Adrenal gland (tissue), 19 donors: Measurements from ENCODE around the gene ISL1. TPM values are rescaled to one million over a fixed set of nuclear protein-coding genes. Genes with fewer than 3 reads are reported as not detected.
A peak's percentile ranks its signal among the peaks of the same experiment; 100 is the strongest.

Source experiments
- DNase-seq, 7 donors: peaks; one replicate each; pipeline ENCODE4 v3.0.0-alpha.2; 2019 to 2020
- H3K27ac ChIP-seq, 5 donors: fragments of 200-600 bp; sonication (generic) in 4 of 5; 1 replicate in 3 of 5; 2 replicates in 2 of 5; pipeline versions ENCODE4 v1.5.1 to v1.8.0; 2016 to 2020; ENCODE audit warnings: mild to moderate bottlenecking in 1 of 5
- H3K27me3 ChIP-seq: fragments of 200-600 bp; 2 replicates; pipeline ENCODE4 v1.8.0; 2021
- H3K36me3 ChIP-seq, 2 donors: fragments of 200-600 bp; replicated peaks in 1 of 2; 1 replicate in 1 of 2; 2 replicates in 1 of 2; pipeline versions ENCODE4 v1.5.1 to v1.8.0; 2018 to 2022
- H3K4me1 ChIP-seq, 2 donors: fragments of 200-600 bp; replicated peaks in 1 of 2; 1 replicate in 1 of 2; 2 replicates in 1 of 2; pipeline versions ENCODE4 v1.5.1 to v1.8.0; 2018 to 2021
- H3K4me3 ChIP-seq, 4 donors: fragments of 200-600 bp; sonication (generic) in 3 of 4; one replicate each; pipeline ENCODE4 v1.5.1; 2016 to 2018
- H3K9me3 ChIP-seq, 3 donors: fragments of 200-600 bp; sonication (generic) in 1 of 3; replicated peaks in 1 of 3; 1 replicate in 2 of 3; 2 replicates in 1 of 3; pipeline versions ENCODE4 v1.5.1 to v1.8.0; 2016 to 2021
- POLR2A ChIP-seq, 2 donors: fragments of 450-650 bp; IDR thresholded peaks; one replicate each; pipeline ENCODE4 v1.6.1; 2017; ENCODE audit warnings: antibody characterized with exemption in 2 of 2, mild to moderate bottlenecking in 2 of 2, moderate library complexity in 1 of 2
- WGBS, 4 donors: extraction: QIAGEN DNeasy Blood & Tissue Kit in 2 of 4; methylation state at CpG; one replicate each; pipeline versions ENCODE4 v1.1.5 to v1.1.7; 2013 to 2017; 5-methylcytosine and 5-hydroxymethylcytosine counted together
- intact Hi-C, 2 donors: fragments of 100-400 bp; cut with DNase I; formaldehyde crosslinking; loops; one replicate each; pipeline versions ENCODE4 v1.14.1 to v1.15.0; 2022 to 2023
- long read RNA-seq, 10 donors: library from polyadenylated mRNA in 3 of 10; unstranded in 2 of 10; stranded (forward) in 1 of 10; transcript quantifications; one replicate each; pipeline ENCODE4 v2.0.0 and lab custom pipeline, GENCODE V29; 2021 to 2026
- polyA plus RNA-seq, 3 donors: library from polyadenylated mRNA; stranded (reverse); fragments of 200-250 nt in 2 of 3; fragments of 350-450 nt in 1 of 3; fragmentation: Illumina TruSeq in 1 of 3; extraction: RNeasy Lipid Tissue Mini Kit (QIAGEN cat#74804) in 1 of 3; gene quantifications; one replicate each; pipeline ENCODE4 v1.2.3, GENCODE V29; 2013 to 2014
- total RNA-seq, 9 donors: library from RNA; depleted of rRNA in 4 of 9; stranded (reverse); fragments of >200 nt in 4 of 9; fragments of 120-200 nt in 1 of 9; fragmentation: NEBNext Ultra II Directional in 1 of 9; extraction: Animal tissue kit (Norgen Biotek cat#: 25700) in 1 of 9; gene quantifications; one replicate each; pipeline versions ENCODE4 v1.1.0 to v1.2.4, GENCODE V29; 2013 to 2023
- TF ChIP-seq, protein P1 (sequence below), 6 experiments: fragments of 450-650 bp in 4 of 6; fragments of 200-600 bp in 2 of 6; sonication (generic) in 1 of 6; IDR thresholded peaks; 1 replicate in 5 of 6; 2 replicates in 1 of 6; pipeline versions ENCODE4 v1.5.1 to v1.8.0; 2016 to 2021; ENCODE audit warnings: antibody characterized with exemption in 6 of 6, mild to moderate bottlenecking in 2 of 6, moderate library complexity in 1 of 6
- donor health status: healthy with polysubstance abuse.
- donor health status: Bipolar disorder and iron deficiency.
- donor health status: DM: yes; HTN: yes; CAD: no.
- donor health status: DM: no; HTN: no; CAD: no.
- donor health status: DM: no; HTN: no; CAD: no.
- donor health status: DM: yes; HTN: yes; CAD: no.

ISL1 gene
- 10 to 100 TPM in 1 of 9 donors, under 1 TPM in 4, not detected in 4; 0.13 to 10.0 (median 0.57) TPM for total RNA-seq
- polyA plus RNA-seq, result 1 to 10 TPM in 2 of 3 donors, under 1 TPM in 1; 0.30 to 1.9 (median 1.2) TPM
- long read RNA-seq, donor 1, partial matches to known transcripts, result 0 of 2 reads
- long read RNA-seq, donor 1, other reads (novel, unspliced or antisense), result 0 of 2 reads
- long read RNA-seq, donor 2, result 0 reads
- long read RNA-seq, donor 3, result 0 reads
- long read RNA-seq, donor 4, result 0 reads
- long read RNA-seq, donor 5, result 0 reads
- long read RNA-seq, donor 6, partial matches to known transcripts, result 0 of 3 reads
- long read RNA-seq, donor 6, other reads (novel, unspliced or antisense), result 1 of 3 reads
- long read RNA-seq, donor 7, result 0 reads
- long read RNA-seq, donor 8, result 0 reads
- long read RNA-seq, donor 9, result 0 reads
- long read RNA-seq, donor 10, partial matches to known transcripts, result 0 of 3 reads
- long read RNA-seq, donor 10, other reads (novel, unspliced or antisense), result 0 of 3 reads

DNA sequence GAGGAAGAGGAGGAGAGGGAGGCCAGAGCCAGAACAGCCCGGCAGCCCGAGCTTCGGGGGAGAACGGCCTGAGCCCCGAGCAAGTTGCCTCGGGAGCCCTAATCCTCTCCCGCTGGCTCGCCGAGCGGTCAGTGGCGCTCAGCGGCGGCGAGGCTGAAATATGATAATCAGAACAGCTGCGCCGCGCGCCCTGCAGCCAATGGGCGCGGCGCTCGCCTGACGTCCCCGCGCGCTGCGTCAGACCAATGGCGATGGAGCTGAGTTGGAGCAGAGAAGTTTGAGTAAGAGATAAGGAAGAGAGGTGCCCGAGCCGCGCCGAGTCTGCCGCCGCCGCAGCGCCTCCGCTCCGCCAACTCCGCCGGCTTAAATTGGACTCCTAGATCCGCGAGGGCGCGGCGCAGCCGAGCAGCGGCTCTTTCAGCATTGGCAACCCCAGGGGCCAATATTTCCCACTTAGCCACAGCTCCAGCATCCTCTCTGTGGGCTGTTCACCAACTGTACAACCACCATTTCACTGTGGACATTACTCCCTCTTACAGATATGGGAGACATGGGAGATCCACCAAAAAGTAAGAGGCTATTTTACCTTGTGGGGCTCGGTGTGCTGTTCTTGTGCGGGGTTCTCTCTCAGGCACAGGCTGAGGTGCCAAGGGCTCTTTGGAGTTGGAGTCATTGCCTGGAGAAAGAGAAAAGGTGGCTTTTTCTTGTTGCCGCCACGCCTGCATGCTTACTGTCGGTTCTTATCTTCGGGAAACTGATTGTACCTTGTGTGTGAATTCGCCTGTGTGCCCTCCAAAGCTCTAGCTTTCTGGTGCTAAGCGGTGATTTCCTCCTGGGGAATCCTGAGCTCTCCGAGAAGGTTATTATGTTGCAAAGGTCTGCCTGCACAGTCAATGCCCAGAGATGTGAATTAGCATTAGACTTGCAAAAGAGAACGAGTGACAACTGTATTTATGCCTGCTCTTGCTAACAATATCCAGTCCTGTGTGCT lies at the start of gene ISL1:
Gene ISL1, plus strand, starts transcription at position 318 of the 991 bp plus-strand sequence. Its CDS starts 224 bp downstream, at position 542.
- Histone ChIP-seq H3K4me1 (peaks cover 3 to 12% of the 10 kb centered on the region in 2 donors), H3K27ac (peak within 1 kb of the TSS in 1 of 5 donors; percentile 44), H3K36me3 (no peaks in the 10 kb centered on the region), H3K4me3 (peak within 1 kb of the TSS in 2 of 4 donors; percentile 2 to 15), H3K27me3 (peaks cover 75% of the 10 kb centered on the region), H3K9me3 (no peaks in the 10 kb centered on the region)
- TF ChIP-seq, protein P1, sequence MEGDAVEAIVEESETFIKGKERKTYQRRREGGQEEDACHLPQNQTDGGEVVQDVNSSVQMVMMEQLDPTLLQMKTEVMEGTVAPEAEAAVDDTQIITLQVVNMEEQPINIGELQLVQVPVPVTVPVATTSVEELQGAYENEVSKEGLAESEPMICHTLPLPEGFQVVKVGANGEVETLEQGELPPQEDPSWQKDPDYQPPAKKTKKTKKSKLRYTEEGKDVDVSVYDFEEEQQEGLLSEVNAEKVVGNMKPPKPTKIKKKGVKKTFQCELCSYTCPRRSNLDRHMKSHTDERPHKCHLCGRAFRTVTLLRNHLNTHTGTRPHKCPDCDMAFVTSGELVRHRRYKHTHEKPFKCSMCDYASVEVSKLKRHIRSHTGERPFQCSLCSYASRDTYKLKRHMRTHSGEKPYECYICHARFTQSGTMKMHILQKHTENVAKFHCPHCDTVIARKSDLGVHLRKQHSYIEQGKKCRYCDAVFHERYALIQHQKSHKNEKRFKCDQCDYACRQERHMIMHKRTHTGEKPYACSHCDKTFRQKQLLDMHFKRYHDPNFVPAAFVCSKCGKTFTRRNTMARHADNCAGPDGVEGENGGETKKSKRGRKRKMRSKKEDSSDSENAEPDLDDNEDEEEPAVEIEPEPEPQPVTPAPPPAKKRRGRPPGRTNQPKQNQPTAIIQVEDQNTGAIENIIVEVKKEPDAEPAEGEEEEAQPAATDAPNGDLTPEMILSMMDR (IDR thresholded peaks at IDR 0.05), result no peak
- TF ChIP-seq POLR2A (IDR thresholded peaks at IDR 0.05), result peak; percentile 30 to 87
- intact Hi-C loops, result no loop called here
- 2 to 3% (median 2%) methylated on average over 44 to 57 of the region's 57 CpGs for WGBS, 4 donors
- DNase-seq, result peak in 6 of 7 donors; percentile 35 to 92 (median 50)

DNA sequence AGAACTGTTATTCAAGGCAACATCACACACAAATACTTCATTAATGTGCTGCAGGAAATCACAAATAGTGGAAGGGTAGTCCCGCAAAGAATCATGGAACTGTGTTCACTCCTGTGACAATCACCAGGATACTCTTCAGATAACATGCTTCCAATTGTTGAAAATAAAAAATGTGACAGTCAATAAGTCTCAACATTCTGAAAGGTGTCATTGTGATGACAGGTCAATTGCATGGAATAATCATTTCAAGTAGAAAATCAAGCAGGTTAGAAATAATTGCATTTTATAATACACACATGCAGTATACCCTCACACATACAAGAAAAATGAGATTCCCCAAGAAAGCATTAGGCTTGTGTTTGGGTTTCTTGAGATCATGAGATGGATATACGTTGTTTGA lies 46.4 kb upstream of the ISL1 start:
- Histone ChIP-seq H3K9me3 (no peaks in the 10 kb centered on the region), H3K27ac (no peak overlapping the region), H3K27me3 (no peaks in the 10 kb centered on the region), H3K4me3 (no peak overlapping the region), H3K36me3 (no peaks in the 10 kb centered on the region), H3K4me1 (no peaks in the 10 kb centered on the region)
- TF ChIP-seq, protein P1 (IDR thresholded peaks at IDR 0.05), result no peak
- no peak for TF ChIP-seq POLR2A (IDR thresholded peaks at IDR 0.05)
- no peak for DNase-seq
- WGBS, 4 donors, result 80 to 94% (median 84%) methylated on average over 2 of the region's 2 CpGs
- intact Hi-C loops, result no loop called here

DNA sequence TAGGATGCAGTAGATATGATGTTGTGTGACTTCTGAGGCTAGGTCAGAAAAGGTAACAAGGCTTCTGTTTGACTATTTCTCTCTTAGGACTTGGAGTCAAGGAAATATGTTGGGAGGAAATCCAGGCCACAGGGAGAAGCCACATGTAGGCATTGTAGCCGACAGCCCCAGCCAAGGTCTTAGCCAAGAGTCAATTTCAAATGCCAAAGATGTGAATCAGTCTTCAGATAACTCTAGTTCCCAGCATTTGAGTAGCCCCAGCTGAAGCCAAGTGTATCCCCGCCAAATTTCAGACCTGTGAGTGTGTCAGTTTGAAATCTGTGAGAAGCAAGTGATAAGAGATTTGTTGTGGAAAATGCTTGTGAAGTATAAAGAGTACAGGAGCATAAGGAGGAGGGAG lies 38.1 kb upstream of the ISL1 start:
- DNase-seq, result no peak
- intact Hi-C loops, result no loop called here
- no peak for TF ChIP-seq POLR2A (IDR thresholded peaks at IDR 0.05)
- H3K9me3 ChIP-seq, result no peaks in the 10 kb centered on the region
- H3K4me1 ChIP-seq, result no peaks in the 10 kb centered on the region
- 61 to 72% (median 66%) methylated on average over 2 of the region's 2 CpGs for WGBS, 4 donors
- H3K36me3 ChIP-seq, result no peaks in the 10 kb centered on the region
- H3K27me3 ChIP-seq, result no peaks in the 10 kb centered on the region
- no peak overlapping the region for H3K27ac ChIP-seq
- H3K4me3 ChIP-seq, result no peak overlapping the region

DNA sequence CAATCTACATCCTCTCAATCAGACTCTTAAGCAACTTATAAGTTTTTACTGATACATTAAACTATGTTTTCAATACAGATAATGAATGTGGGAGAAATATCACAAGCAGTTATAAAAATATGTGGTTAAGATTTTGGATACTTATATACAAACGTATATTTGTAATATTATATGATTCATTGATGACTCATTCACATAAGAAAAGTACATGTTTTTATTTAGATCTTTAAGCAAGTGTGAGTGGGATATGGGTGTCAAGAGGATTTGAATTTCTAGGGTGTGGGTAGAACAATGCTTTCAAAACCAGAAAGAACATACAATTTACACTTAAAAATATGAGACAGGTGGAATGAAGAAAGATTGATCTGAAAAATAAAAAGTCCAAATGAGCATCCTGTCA lies 36.1 kb upstream of the ISL1 start:
- WGBS, 4 donors, result 55 to 71% (median 66%) methylated on average over 1 of the region's 1 CpG
- Histone ChIP-seq H3K27me3 (no peaks in the 10 kb centered on the region), H3K4me3 (no peak overlapping the region), H3K36me3 (no peaks in the 10 kb centered on the region), H3K4me1 (no peaks in the 10 kb centered on the region), H3K27ac (no peak overlapping the region), H3K9me3 (no peaks in the 10 kb centered on the region)
- intact Hi-C loops, result no loop called here
- no peak for DNase-seq
- TF ChIP-seq POLR2A (IDR thresholded peaks at IDR 0.05), result no peak
- TF ChIP-seq, protein P1 (IDR thresholded peaks at IDR 0.05), result no peak
